H1 (cell line): ENCODE data around the gene GMPR. TPM values are rescaled to one million over a fixed set of nuclear protein-coding genes. Genes with fewer than 3 reads are reported as not detected.

Experiments used
- CTCF ChIA-PET: fragments of 300-600 bp; sonication (Branson Sonifier 250); formaldehyde crosslinking; loops from one replicate; lab custom pipeline; 2021; ENCODE audit not compliant: partially characterized antibody; lab: Charles Lee
- POLR2A ChIA-PET: fragments of 300-600 bp; sonication (Branson Sonifier 250); formaldehyde crosslinking; loops from one replicate; lab custom pipeline; 2021; ENCODE audit warnings: inconsistent platforms; ENCODE audit not compliant: partially characterized antibody; lab: Charles Lee
- DNase-seq, 2 experiments: peaks; one replicate each; pipeline versions ENCODE4 v3.0.0 to v3.0.0-alpha.2; 2010 to 2022; ENCODE audit warnings: low spot score in 2 of 2, low read depth in 1 of 2, mixed read lengths in 1 of 2
- FAIRE-seq: peaks from 2 replicates; lab custom pipeline; 2011; peaks lifted over from hg19 to GRCh38; lab: Jason Lieb, UNC
- H2AFZ ChIP-seq: 2 replicates; pipeline ENCODE4 v1.8.1; 2012; ENCODE audit warnings: low read length, inconsistent platforms
- H2AK5ac ChIP-seq: 2 replicates; pipeline ENCODE4 v1.6.1; 2013; ENCODE audit warnings: low read depth, low read length
- H2BK120ac ChIP-seq: replicated peaks from 2 replicates; pipeline ENCODE3; 2013; ENCODE audit warnings: low read depth, low read length, inconsistent platforms
- H2BK12ac ChIP-seq: 2 replicates; pipeline ENCODE4 v1.6.1; 2013; ENCODE audit warnings: low read depth, low read length
- H2BK15ac ChIP-seq: 2 replicates; pipeline ENCODE4 v1.6.1; 2013; ENCODE audit warnings: low read length
- H2BK20ac ChIP-seq: 2 replicates; pipeline ENCODE4 v1.6.1; 2013; ENCODE audit warnings: low read length
- H2BK5ac ChIP-seq: 2 replicates; pipeline ENCODE4 v1.6.1; 2013; ENCODE audit warnings: low read depth, low read length
- H3K14ac ChIP-seq: 2 replicates; pipeline ENCODE4 v1.6.1; 2013; ENCODE audit warnings: inconsistent platforms; ENCODE audit not compliant: insufficient read length
- H3K18ac ChIP-seq: 2 replicates; pipeline ENCODE4 v1.6.1; 2013; ENCODE audit warnings: low read length; ENCODE audit errors: extremely low read depth
- H3K23ac ChIP-seq: 2 replicates; pipeline ENCODE4 v1.6.1; 2013; ENCODE audit warnings: inconsistent platforms; ENCODE audit not compliant: insufficient read length
- H3K23me2 ChIP-seq: 2 replicates; pipeline ENCODE4 v1.6.1; 2013; ENCODE audit warnings: low read depth, low read length
- H3K27ac ChIP-seq: 2 replicates; pipeline ENCODE4 v1.6.1; 2011; ENCODE audit warnings: low read depth, low read length, inconsistent platforms
- H3K27me3 ChIP-seq, 4 experiments: replicated peaks in 1 of 4; 1 replicate in 1 of 4; 2 replicates in 3 of 4; pipeline versions ENCODE4 v1.6.1 to v1.8.1; 2011 to 2013; ENCODE audit warnings: low read length in 3 of 4, mild to moderate bottlenecking in 3 of 4, inconsistent platforms in 2 of 4, mixed read lengths in 2 of 4, moderate library complexity in 1 of 4; ENCODE audit not compliant: control insufficient read depth in 3 of 4, insufficient read depth in 3 of 4; ENCODE audit errors: extremely low read depth in 1 of 4
- H3K36me3 ChIP-seq, 4 experiments: 2 replicates each; pipeline versions ENCODE4 v1.6.1 to v1.8.1; 2011 to 2013; ENCODE audit warnings: mild to moderate bottlenecking in 4 of 4, low read length in 3 of 4, moderate library complexity in 2 of 4, control low read depth in 1 of 4, inconsistent platforms in 1 of 4; ENCODE audit not compliant: insufficient read depth in 4 of 4, control insufficient read depth in 2 of 4
- H3K4ac ChIP-seq: replicated peaks from 2 replicates; pipeline ENCODE3; 2013; ENCODE audit warnings: low read length, low read depth, mixed read lengths, inconsistent platforms; ENCODE audit not compliant: insufficient read length
- H3K4me1 ChIP-seq, 4 experiments: replicated peaks in 1 of 4; 1 replicate in 1 of 4; 2 replicates in 3 of 4; pipeline versions ENCODE4 v1.6.1 to v1.8.1; 2011 to 2013; ENCODE audit warnings: low read length in 3 of 4, inconsistent platforms in 2 of 4, mixed read lengths in 1 of 4; ENCODE audit not compliant: insufficient read depth in 4 of 4, control insufficient read depth in 3 of 4
- H3K4me2 ChIP-seq, 2 experiments: 2 replicates each; pipeline versions ENCODE4 v1.6.1 to v1.8.1; 2011 to 2013; ENCODE audit warnings: low read depth in 2 of 2, low read length in 2 of 2, control low read depth in 1 of 2, inconsistent platforms in 1 of 2, mild to moderate bottlenecking in 1 of 2; ENCODE audit not compliant: insufficient read depth in 1 of 2
- H3K4me3 ChIP-seq, 4 experiments: fragments of 200-600, 300-600 bp in 1 of 4; sonication (generic), shearing (Covaris generic), sonication (Bioruptor Twin) in 1 of 4; 2 replicates each; pipeline versions ENCODE4 v1.5.1 to v1.8.1; 2011 to 2016; ENCODE audit warnings: low read length in 4 of 4, low read depth in 3 of 4, control low read depth in 2 of 4, inconsistent platforms in 2 of 4, mild to moderate bottlenecking in 2 of 4, mixed read lengths in 1 of 4, moderate library complexity in 1 of 4; ENCODE audit not compliant: insufficient read depth in 2 of 4; ENCODE audit errors: extremely low read depth in 1 of 4
- H3K56ac ChIP-seq: replicated peaks from 2 replicates; pipeline ENCODE3; 2013; ENCODE audit warnings: low read depth, mild to moderate bottlenecking, mixed read lengths, low read length, inconsistent platforms; ENCODE audit not compliant: insufficient read length
- H3K79me1 ChIP-seq: 2 replicates; pipeline ENCODE4 v1.6.1; 2013; ENCODE audit warnings: low read depth, low read length, control low read depth
- H3K79me2 ChIP-seq, 2 experiments: 2 replicates each; pipeline versions ENCODE4 v1.6.1 to v1.8.1; 2012 to 2013; ENCODE audit warnings: low read length in 2 of 2, mild to moderate bottlenecking in 2 of 2, inconsistent platforms in 1 of 2; ENCODE audit not compliant: insufficient read depth in 2 of 2, control insufficient read depth in 1 of 2
- H3K9ac ChIP-seq, 4 experiments: replicated peaks in 1 of 4; 1 replicate in 1 of 4; 2 replicates in 3 of 4; pipeline versions ENCODE4 v1.6.1 to v1.8.1; 2011 to 2013; ENCODE audit warnings: low read depth in 3 of 4, low read length in 3 of 4, control low read depth in 2 of 4, mild to moderate bottlenecking in 2 of 4, moderate library complexity in 2 of 4, inconsistent platforms in 1 of 4; ENCODE audit errors: extremely low read depth in 1 of 4
- H3K9me3 ChIP-seq, 2 experiments: 2 replicates each; pipeline versions ENCODE4 v1.6.1 to v1.8.1; 2012 to 2013; ENCODE audit warnings: mild to moderate bottlenecking in 2 of 2, moderate library complexity in 2 of 2, control low read depth in 1 of 2, inconsistent platforms in 1 of 2, low read depth in 1 of 2, low read length in 1 of 2, mixed read lengths in 1 of 2; ENCODE audit not compliant: insufficient read depth in 2 of 2
- H4K20me1 ChIP-seq, 2 experiments: replicated peaks in 1 of 2; 2 replicates each; pipeline versions ENCODE3 to v1.8.1; 2011 to 2013; ENCODE audit warnings: inconsistent platforms in 2 of 2, low read length in 2 of 2, mild to moderate bottlenecking in 1 of 2; ENCODE audit not compliant: insufficient read depth in 2 of 2, control insufficient read depth in 1 of 2
- H4K5ac ChIP-seq: 2 replicates; pipeline ENCODE4 v1.6.1; 2013; ENCODE audit warnings: low read length, low read depth, mixed read lengths, inconsistent platforms; ENCODE audit not compliant: insufficient read length
- H4K8ac ChIP-seq: 2 replicates; pipeline ENCODE4 v1.8.0; 2013; ENCODE audit warnings: mild to moderate bottlenecking, moderate library complexity, low read length, inconsistent platforms; ENCODE audit not compliant: insufficient read depth; ENCODE audit errors: extremely low read depth
- H4K91ac ChIP-seq: replicated peaks from 2 replicates; pipeline ENCODE3; 2013; ENCODE audit warnings: low read length, mixed read lengths, inconsistent platforms; ENCODE audit not compliant: insufficient read length
- BRCA1 ChIP-seq: IDR thresholded peaks from 2 replicates; pipeline ENCODE4 v1.6.1; 2012; ENCODE audit warnings: low read depth, low read length, improper control_type of control experiment
- CBX8 ChIP-seq: fragments of 300-800, 300-1000 bp; sonication (generic); IDR thresholded peaks from 2 replicates; pipeline ENCODE4 v1.7.1; 2016; ENCODE audit warnings: low read depth, low read length, borderline replicate concordance
- CEBPB ChIP-seq: IDR thresholded peaks from 2 replicates; pipeline ENCODE4 v1.6.1; 2012; ENCODE audit warnings: low read depth, low read length
- CREB1 ChIP-seq: IDR thresholded peaks from 2 replicates; pipeline ENCODE4 v1.6.1; 2012; ENCODE audit warnings: inconsistent platforms
- GABPA ChIP-seq: IDR thresholded peaks from 2 replicates; pipeline ENCODE4 v1.6.1; 2011; ENCODE audit warnings: mild to moderate bottlenecking, low read length, moderate library complexity, borderline replicate concordance; ENCODE audit not compliant: insufficient read depth
- JUND ChIP-seq: IDR thresholded peaks from 2 replicates; pipeline ENCODE4 v1.6.1; 2011; ENCODE audit warnings: mild to moderate bottlenecking, improper control_type of control experiment, low read length
- PHF8 ChIP-seq: fragments of 200-600 bp; sonication (generic); conservative IDR thresholded peaks from 2 replicates; pipeline ENCODE4 v1.7.1; 2012; ENCODE audit warnings: low read depth, mild to moderate bottlenecking, inconsistent platforms, low read length, moderate library complexity
- POLR2AphosphoS5 ChIP-seq: IDR thresholded peaks from 2 replicates; pipeline ENCODE4 v1.6.1; 2011; ENCODE audit warnings: low read depth, low read length
- POU5F1 ChIP-seq: IDR thresholded peaks from 2 replicates; pipeline ENCODE4 v1.6.1; 2011; ENCODE audit warnings: low read depth, mild to moderate bottlenecking, low read length, moderate library complexity
- SIX5 ChIP-seq: IDR thresholded peaks from 2 replicates; pipeline ENCODE4 v1.6.1; 2011; ENCODE audit warnings: mild to moderate bottlenecking, low read depth, low read length
- SP2 ChIP-seq: IDR thresholded peaks from 2 replicates; pipeline ENCODE4 v1.6.1; 2012; ENCODE audit warnings: mild to moderate bottlenecking, low read length, inconsistent platforms
- SP4 ChIP-seq: IDR thresholded peaks from 2 replicates; pipeline ENCODE4 v1.6.1; 2012; ENCODE audit warnings: low read length, inconsistent platforms
- SRF ChIP-seq: IDR thresholded peaks from 2 replicates; pipeline ENCODE4 v1.6.1; 2011; ENCODE audit warnings: mild to moderate bottlenecking, low read depth, low read length, moderate library complexity
- TEAD4 ChIP-seq: IDR thresholded peaks from 2 replicates; pipeline ENCODE4 v1.6.1; 2012; ENCODE audit warnings: low read depth, low read length, inconsistent platforms, mixed read lengths
- WGBS, 2 experiments: shearing (Covaris generic) in 1 of 2; methylation state at CpG; one replicate each; pipeline versions ENCODE4 v1.1.6 to v1.1.7; 2013 to 2015; ENCODE audit warnings: low lambda C conversion rate in 2 of 2, mixed read lengths in 2 of 2, inconsistent platforms in 1 of 2, low coverage in 1 of 2, missing lambda C conversion rate in 1 of 2; ENCODE audit not compliant: insufficient replicate concordance in 2 of 2, insufficient coverage in 1 of 2, insufficient read length in 1 of 2; ENCODE audit errors: extremely low coverage in 1 of 2, missing lambda C conversion rate in 1 of 2; 5-methylcytosine and 5-hydroxymethylcytosine counted together
- polyA plus RNA-seq, 7 experiments: library from polyadenylated mRNA; depleted of rRNA in 3 of 7; stranded (reverse) in 5 of 7; unstranded in 2 of 7; fragments of >200 nt in 5 of 7; fragments of 200-250 nt in 2 of 7; gene quantifications; 1 replicate in 5 of 7; 2 replicates in 1 of 7; 4 replicates in 1 of 7; pipeline versions ENCODE4 v1.2.1 to v1.2.3, GENCODE V29; 2011 to 2013; ENCODE audit warnings: missing spikeins in 2 of 7, mixed read lengths in 2 of 7
- total RNA-seq: library from RNA; stranded (reverse); fragmentation: NEBNext Ultra II Directional; extraction: Animal tissue kit (Norgen Biotek cat#: 25700); gene quantifications from 2 replicates; pipeline ENCODE4 v1.2.1, GENCODE V29; 2021
- TF ChIP-seq, protein P1 (sequence below): IDR thresholded peaks from 2 replicates; pipeline ENCODE4 v1.6.1; 2012; ENCODE audit warnings: inconsistent platforms

GMPR gene
- total and polyA plus RNA-seq, 2 of the 8 experiments (the other 6 are each of a cell fraction or from before 2014, with no cell fraction given), result 0.99 to 1.2 TPM

DNA sequence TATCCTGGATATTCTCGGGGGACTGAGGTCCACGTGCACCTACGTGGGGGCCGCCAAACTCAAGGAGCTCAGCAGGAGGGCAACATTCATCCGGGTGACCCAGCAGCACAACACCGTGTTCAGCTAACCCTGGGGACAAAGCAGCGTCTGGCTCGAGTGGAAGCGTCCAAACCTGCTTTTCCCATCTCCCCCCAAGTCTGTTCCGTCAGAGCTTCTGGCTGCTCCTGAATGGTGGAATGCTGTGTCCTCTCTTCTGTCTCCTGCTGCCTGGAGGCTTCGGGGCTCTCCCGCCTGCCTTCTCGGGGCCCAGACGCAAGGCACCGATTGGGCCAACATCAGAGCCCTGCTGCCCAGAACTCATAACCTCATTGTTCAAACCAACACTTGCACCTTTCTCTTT is 56.7 kb downstream of the GMPR start:
- Histone ChIP-seq H3K4me2 (no peak overlapping the region), H3K23ac (no peak overlapping the region), H4K8ac (no peak overlapping the region; the same call in 1 of the 2 replicates), H4K91ac (no peak overlapping the region), H3K4ac (no peak overlapping the region), H3K36me3 (no peaks in the 10 kb centered on the region), H2AFZ (no peak overlapping the region), H3K79me1 (no peaks in the 10 kb centered on the region), H2BK15ac (no peak overlapping the region), H3K4me3 (no peak overlapping the region), H3K27me3 (no peaks in the 10 kb centered on the region), H2BK12ac (no peak overlapping the region), H4K5ac (no peak overlapping the region), H3K23me2 (no peaks in the 10 kb centered on the region), H4K20me1 (no peaks in the 10 kb centered on the region), H3K9me3 (no peaks in the 10 kb centered on the region), H3K18ac (no peak overlapping the region), H2BK120ac (no peak overlapping the region), H3K56ac (no peak overlapping the region), H3K4me1 (0 out of 7 replicates have a peak, but pooled peaks cover 0 to 2% (median 0%) of the 10 kb centered on the region in 4 experiments), H3K9ac (no peak overlapping the region), H2AK5ac (no peak overlapping the region), H3K27ac (no peak overlapping the region), H2BK5ac (no peak overlapping the region), H2BK20ac (no peak overlapping the region; the same call in 1 of the 2 replicates), H3K79me2 (no peaks in the 10 kb centered on the region), H3K14ac (no peak overlapping the region)
- FAIRE-seq (no peak), DNase-seq (no peak)
- TF ChIP-seq SIX5 (no peak), GABPA (no peak), CEBPB (no peak), CREB1 (no peak), SRF (no peak), POLR2AphosphoS5 (no peak), TEAD4 (no peak), SP4 (no peak), JUND (no peak), CBX8 (no peak), SP2 (no peak), POU5F1 (no peak), BRCA1 (no peak), PHF8 (no peak)
- TF ChIP-seq, protein P1, sequence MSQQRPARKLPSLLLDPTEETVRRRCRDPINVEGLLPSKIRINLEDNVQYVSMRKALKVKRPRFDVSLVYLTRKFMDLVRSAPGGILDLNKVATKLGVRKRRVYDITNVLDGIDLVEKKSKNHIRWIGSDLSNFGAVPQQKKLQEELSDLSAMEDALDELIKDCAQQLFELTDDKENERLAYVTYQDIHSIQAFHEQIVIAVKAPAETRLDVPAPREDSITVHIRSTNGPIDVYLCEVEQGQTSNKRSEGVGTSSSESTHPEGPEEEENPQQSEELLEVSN, result no peak
- 90% methylated on average over 15 of the region's 15 CpGs; no CpG with 5 or more reads in 1 of the 2 experiments for WGBS, 2 experiments
- ChIA-PET POLR2A (no interaction called here), CTCF (interaction anchor here (4.8 kb wide), 1 partner anchor 9 kb away, joined by 18 read pairs; no protein-coding TSS in a partner anchor)
